Measurements from ENCODE around the gene TSSC4.

Gene TSSC4

GRCh38 chr11:2375964-2376551, 24.5 kb upstream of the TSSC4 start:
- CTCF ChIA-PET = interaction anchor here (0.6 to 1.4 kb wide), 2 partner anchors 25 to 106 kb away, joined by 3 read pairs; partner anchors contain the start of genes ASCL2 and TSSC4
- POLR2A ChIA-PET (ENCODE audit: low non-redundant PET) = interaction anchor here (0.6 kb wide), 1 partner anchor 1466 kb away, joined by 6 read pairs; no protein-coding TSS in a partner anchor
- no peak for TF ChIP-seq CTCF (conservative IDR thresholded peaks at IDR 0.05; ENCODE audit: low read depth)
- H3K27ac ChIP-seq = no peak overlapping the region
- no peak for DNase-seq (ENCODE audit: low spot score)

GRCh38 chr11:2376751-2377451, 23.6 kb upstream of the TSSC4 start, which contains the start of gene CD81:
Gene CD81, plus strand, starts transcription at chr11:2377310. Its CDS starts 240 bp downstream, at chr11:2377550.
- ChIA-PET CTCF (interaction anchor here (0.5 to 1.0 kb wide), 2 partner anchors 43 to 411 kb away, joined by 3 to 4 read pairs; no protein-coding TSS in a partner anchor), POLR2A (ENCODE audit: low non-redundant PET) (interaction anchor here (0.6 to 1.8 kb wide), 5 partner anchors 10 to 1467 kb away, joined by 3 to 8 read pairs (median 4); no protein-coding TSS in a partner anchor)
- peak; percentile 61 for DNase-seq (ENCODE audit: low spot score)
- no peak for TF ChIP-seq CTCF (conservative IDR thresholded peaks at IDR 0.05; ENCODE audit: low read depth)
- H3K27ac ChIP-seq = peak within 1 kb of the TSS; percentile 99

- POLR2A ChIA-PET (ENCODE audit: low non-redundant PET) = interaction anchor here (1.8 kb wide), 1 partner anchor 9 kb away, joined by 8 read pairs; no protein-coding TSS in a partner anchor
- no peak for TF ChIP-seq CTCF (conservative IDR thresholded peaks at IDR 0.05; ENCODE audit: low read depth)
- DNase-seq (ENCODE audit: low spot score) = peak; percentile 68
- CTCF ChIA-PET = interaction anchor here (1.0 kb wide), 1 partner anchor 42 kb away, joined by 4 read pairs; no protein-coding TSS in a partner anchor
- peak overlapping the region; percentile 99 for H3K27ac ChIP-seq
These were observed 22.8 kb upstream of the TSSC4 start for GRCh38 chr11:2377511-2378443.

- peak overlapping the region; percentile 99 for H3K27ac ChIP-seq
- no peak for DNase-seq (ENCODE audit: low spot score)
- POLR2A ChIA-PET (ENCODE audit: low non-redundant PET) = interaction anchor here (1.8 kb wide), 1 partner anchor 8 kb away, joined by 8 read pairs; no protein-coding TSS in a partner anchor
- CTCF ChIA-PET = no interaction called here
- no peak for TF ChIP-seq CTCF (conservative IDR thresholded peaks at IDR 0.05; ENCODE audit: low read depth)
These were observed 21.9 kb upstream of the TSSC4 start for GRCh38 chr11:2378527-2379210.

GRCh38 chr11:2379466-2380174, 20.9 kb upstream of the TSSC4 start:
- peak overlapping the region; percentile 99 for H3K27ac ChIP-seq
- POLR2A ChIA-PET (ENCODE audit: low non-redundant PET) = no interaction called here
- DNase-seq (ENCODE audit: low spot score) = no peak
- TF ChIP-seq CTCF (conservative IDR thresholded peaks at IDR 0.05; ENCODE audit: low read depth) = no peak
- CTCF ChIA-PET = no interaction called here

All from RWPE1 (cell line).